Bone marrow (tissue), 2 donors: ENCODE results near the gene SCRN1.
"Not testable (repeated sequence)": the region's sequence is repeated elsewhere in the genome, so short reads cannot be mapped to it uniquely, and the experiment has no call there.

Source experiments
- DNase-seq, 2 donors: peaks; one replicate each; lab custom pipeline; 2025; lab: John Stamatoyannopoulos, UW

Gene SCRN1

DNA sequence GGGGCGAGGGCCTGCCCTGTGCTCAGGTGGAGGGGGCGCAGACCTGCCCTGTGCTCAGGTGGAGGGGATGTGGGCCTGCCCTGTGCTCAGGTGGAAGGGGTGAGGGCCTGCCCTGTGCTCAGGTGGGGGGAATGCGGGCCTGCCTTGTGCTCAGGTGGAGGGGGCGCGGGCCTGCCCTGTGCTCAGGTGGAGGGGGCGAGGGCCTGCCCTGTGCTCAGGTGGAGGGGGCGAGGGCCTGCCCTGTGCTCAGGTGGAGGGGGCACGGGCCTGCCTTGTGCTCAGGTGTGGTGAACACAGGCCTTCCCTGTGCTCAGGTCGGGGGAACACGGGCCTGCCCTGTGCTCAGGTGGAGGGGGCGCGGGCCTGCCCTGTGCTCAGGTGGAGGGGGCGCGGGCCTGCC, 98.8 kb downstream of the SCRN1 start:
- DNase-seq: not testable (repeated sequence)

- no peak for DNase-seq
Observed at GRCh38 chr7:29890251-29890650, 99.3 kb downstream of the SCRN1 start.

DNA sequence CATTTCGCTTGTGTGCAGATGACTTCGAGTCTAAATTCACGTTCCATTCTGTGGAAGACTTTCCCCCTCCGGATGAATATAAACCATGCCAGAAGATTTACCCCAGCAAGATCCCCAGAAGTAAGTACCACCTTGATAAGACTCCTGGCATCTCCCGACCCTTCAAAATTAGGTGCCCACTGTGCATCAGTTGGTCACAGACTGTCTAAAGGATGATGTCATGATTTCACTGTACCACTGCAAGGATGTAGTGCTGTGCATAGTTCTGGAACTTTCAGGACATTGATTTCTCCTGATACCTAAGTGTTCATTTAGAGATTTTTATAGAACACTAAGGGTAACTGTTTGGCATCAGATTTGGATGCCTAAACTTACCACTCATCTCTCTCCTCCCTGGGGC, 100.3 kb downstream of the SCRN1 start:
- DNase-seq: no peak

DNA sequence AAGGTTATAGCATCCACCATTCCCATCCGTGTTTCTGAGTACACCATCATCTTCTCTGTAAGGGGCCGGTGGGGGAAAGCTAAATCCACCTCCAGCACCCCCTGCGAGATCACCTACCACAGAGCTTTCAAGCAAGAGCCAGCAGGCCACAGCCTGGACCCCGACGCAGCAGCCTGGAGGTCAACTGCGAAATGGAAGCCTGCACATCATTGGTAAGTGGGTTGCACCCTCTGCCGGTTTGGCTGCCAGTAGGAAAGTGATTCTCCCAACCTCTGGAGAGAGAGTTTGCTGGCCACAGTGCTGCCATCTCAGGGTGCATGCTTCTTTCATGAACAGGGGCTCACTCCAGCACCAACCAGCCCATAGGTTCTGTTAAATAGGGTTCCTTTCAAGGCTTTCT, 101.6 kb downstream of the SCRN1 start:
- no peak for DNase-seq

DNA sequence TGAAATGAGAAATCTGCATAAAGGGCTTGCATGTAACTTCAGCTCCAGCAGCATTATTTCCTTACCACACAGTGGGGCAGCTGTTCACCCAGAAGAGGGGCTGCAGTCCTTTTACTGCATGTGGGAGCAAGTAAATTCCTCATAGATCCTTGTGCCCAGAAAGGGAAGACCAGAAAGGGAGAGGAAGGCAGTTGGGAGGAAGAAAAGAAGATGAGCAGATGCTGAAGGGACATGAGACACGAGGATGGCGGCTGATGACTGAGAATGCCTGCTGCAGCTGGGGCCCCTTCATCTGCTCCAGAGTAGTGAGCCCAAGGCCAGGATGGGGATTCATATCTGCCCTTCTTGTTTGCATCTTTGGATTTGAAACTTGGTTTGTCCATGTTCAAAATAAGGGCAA, 102.8 kb downstream of the SCRN1 start:
- DNase-seq: no peak

DNA sequence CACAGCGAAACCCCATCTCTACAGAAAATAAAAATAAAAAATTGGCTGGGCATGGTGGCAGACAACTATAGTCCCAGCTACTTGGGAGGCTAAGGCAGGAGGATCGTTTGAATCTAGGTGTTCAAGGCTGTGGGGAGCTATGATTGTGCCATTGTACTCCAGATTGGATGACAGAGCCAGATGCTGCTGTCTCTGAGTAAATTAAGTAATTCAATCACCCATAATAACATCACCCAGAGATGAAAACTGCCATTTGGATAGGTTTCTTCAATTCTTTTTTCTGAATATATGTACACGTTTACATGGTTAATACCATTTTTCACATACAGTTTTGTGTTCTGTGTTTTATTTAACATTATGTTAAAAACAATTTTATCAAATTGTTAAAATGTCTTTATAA, 104.0 kb downstream of the SCRN1 start:
- DNase-seq: no peak

DNA sequence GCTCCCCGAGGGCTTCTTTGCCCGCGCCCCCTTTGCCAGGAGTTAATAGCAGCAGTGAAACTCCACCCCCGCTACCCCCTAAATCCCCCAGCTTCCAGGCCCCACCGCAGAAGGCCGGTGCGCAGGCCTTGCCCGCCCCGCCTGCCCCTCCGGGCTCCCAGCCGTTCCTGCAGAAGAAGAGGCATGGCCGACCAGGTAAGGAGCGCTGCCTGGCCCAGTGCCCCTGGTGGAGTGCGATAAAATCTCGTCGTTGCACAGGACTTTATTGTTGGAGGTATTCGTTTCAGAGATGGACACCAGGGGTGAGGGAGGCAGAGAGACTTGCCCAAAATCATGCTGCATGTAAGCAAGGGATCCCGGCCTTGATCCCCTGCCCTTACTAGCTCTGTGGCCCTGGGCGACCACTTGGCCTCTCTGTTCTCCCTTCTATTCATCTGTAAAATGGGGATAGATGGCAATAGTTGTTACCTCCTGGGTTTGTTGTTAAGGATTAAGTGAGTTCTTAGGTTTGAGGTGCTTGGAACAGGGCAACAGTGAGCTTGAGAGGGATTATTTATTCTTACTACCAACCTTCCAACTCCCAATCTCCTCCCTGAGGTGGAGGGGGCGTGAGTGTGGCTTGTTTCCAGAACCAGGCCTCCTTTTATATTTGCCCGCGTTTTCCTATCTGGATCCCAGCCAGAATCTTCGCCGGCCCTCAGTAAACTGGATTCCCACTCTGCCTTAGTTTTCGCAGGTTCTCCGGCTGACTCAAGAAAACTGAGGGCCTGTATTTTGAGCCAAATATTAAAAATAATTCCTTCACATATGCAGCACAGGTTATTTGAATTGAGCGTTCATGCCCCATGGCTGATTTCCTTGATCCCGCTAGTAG, 105.0 kb downstream of the SCRN1 start:
- DNase-seq: no peak

GRCh38 chr7:29883462-29884398, 105.9 kb downstream of the SCRN1 start:
- DNase-seq: no peak

GRCh38 chr7:29882481-29882880, 107.1 kb downstream of the SCRN1 start:
- DNase-seq: no peak

GRCh38 chr7:29881724-29882123, 107.9 kb downstream of the SCRN1 start:
- DNase-seq: no peak

DNA sequence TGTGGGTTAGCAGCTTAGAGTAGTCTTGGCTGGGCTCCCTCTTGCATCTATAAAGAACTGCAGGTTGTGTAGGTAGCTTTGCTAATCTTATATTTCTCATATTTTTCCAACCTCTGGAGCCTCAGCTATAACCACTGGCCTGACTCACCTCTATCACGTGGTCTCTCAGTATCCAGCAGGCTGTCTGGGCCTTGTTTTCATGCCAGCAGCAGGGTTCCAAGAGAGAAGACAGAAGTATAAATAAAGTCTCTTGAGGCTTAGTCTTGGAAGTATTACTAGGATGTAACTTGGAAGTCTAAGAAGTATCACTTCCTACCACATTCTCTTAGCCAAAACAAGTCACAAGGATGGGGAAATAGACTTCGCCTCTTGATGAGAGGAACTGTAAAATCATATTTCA, 110.0 kb downstream of the SCRN1 start:
- no peak for DNase-seq

DNA sequence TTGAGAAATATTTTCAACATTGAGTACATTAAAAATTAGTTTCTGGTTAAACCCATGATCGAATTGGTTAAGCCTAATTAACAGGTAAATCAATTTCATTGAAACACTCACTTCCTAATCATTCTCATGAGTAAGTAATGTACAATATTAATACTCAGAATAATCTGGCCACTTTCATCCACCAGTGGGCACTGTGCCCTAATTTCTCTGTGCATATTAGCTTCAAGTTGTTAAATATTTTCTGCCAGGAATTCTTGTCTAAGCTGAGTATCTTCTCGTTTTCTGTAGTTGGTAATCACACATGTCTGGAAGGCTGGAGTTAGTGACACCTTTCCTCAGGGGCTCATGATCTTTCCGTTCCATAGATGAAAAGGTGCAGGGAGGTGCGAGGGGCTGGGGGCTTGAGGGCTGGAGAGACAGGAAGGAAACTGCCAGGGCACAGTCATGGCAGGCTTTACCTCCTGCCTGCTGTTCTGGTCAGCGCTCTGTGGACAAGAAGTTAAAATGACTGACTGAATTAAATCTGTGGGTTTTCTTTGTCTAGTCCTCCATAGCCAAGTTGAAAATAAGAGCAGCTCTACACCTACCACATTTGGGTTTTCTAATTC, 111.4 kb downstream of the SCRN1 start:
- no peak for DNase-seq

DNA sequence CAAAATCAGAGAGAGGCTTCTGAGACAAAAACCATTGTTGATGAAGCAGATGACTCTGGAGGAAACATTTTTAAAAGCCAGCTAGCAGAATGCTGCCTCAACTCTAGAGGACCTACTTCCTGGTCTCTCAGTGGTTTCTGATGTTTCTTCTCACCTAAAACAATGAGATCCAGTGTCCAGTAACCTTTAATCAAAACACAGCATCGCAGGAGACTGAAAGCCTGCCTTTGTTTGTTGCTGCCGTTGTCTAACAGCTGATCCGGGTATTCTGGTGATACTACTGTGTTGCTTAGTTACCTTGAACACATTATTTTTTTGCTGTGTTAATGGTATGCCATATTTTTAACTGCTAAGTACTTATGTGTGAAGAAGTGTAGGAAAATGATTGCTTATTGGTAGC, 112.4 kb downstream of the SCRN1 start:
- DNase-seq: no peak

- DNase-seq: no peak
Observed at GRCh38 chr7:29875741-29876140, 113.9 kb downstream of the SCRN1 start.

DNA sequence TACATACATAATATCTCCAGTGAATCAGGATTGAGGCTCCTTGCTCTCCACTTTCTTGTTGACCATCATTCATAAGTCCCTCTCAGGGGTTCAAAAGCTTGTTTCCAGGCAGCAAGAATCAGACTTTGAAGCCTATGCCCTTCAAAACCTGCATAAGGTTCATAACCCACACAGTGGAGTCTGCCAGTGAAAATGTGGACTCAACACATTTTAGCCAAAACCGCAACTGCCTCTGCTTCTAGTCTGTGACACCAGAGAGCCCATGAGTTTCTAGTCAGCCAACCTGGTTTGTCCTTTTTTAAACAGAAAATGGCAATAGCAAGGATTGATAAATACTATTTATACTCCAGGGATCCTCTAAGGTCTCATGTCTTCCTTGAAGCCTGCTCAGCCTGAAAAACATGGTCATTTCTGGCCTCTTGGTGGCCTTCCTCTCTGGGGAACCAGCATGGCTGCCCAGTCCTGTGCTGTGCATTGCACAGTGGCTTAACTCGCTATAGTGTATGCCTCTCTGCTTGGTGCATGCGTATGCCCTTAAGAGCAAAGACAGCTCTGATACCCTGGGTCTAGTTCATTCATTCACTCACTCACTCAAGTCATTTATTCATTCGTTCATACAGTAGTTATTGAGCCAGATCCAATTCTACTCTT, 115.8 kb downstream of the SCRN1 start:
- no peak for DNase-seq

- no peak for DNase-seq
Observed at GRCh38 chr7:29871787-29872398, 117.7 kb downstream of the SCRN1 start.
